Mesothelial cell of epicardium (in vitro differentiated cells): ENCODE results near the gene EP400. TPM values are rescaled to one million over a fixed set of nuclear protein-coding genes. Genes with fewer than 3 reads are reported as not detected.

ENCODE experiments used
- DNase-seq, 2 experiments: peaks; one replicate each; pipeline ENCODE4 v3.0.0; 2021; ENCODE audit warnings: low spot score in 2 of 2; ENCODE audit not compliant: unreplicated experiment in 2 of 2
- H3K27ac Mint-ChIP-seq: 2 replicates; pipeline ENCODE4 v1.8.0; 2021; ENCODE audit warnings: mixed read lengths
- H3K27me3 Mint-ChIP-seq: 2 replicates; pipeline ENCODE4 v1.8.0; 2021; ENCODE audit warnings: low read depth, mixed read lengths
- H3K36me3 Mint-ChIP-seq: 2 replicates; pipeline ENCODE4 v1.8.0; 2021; ENCODE audit warnings: mixed read lengths
- H3K4me1 Mint-ChIP-seq: 2 replicates; pipeline ENCODE4 v1.8.0; 2021; ENCODE audit warnings: mixed read lengths
- H3K4me3 Mint-ChIP-seq: 2 replicates; pipeline ENCODE4 v1.8.0; 2021; ENCODE audit warnings: mild to moderate bottlenecking, moderate library complexity, mixed read lengths
- H3K9me3 Mint-ChIP-seq: 2 replicates; pipeline ENCODE4 v1.8.0; 2021; ENCODE audit warnings: mixed read lengths
- total RNA-seq: library from RNA; stranded (reverse); gene quantifications from 3 replicates; pipeline ENCODE4 v1.2.1, GENCODE V29; 2021
- TF ChIP-seq, protein P1 (sequence below): fragments of 200-600 bp; sonication (generic); IDR thresholded peaks from one replicate; pipeline ENCODE4 v1.5.0; 2021; ENCODE audit warnings: antibody characterized with exemption; ENCODE audit not compliant: unreplicated experiment

The EP400 gene
- total RNA-seq, 1 donor from 2014 or later: 77.9 TPM

DNA sequence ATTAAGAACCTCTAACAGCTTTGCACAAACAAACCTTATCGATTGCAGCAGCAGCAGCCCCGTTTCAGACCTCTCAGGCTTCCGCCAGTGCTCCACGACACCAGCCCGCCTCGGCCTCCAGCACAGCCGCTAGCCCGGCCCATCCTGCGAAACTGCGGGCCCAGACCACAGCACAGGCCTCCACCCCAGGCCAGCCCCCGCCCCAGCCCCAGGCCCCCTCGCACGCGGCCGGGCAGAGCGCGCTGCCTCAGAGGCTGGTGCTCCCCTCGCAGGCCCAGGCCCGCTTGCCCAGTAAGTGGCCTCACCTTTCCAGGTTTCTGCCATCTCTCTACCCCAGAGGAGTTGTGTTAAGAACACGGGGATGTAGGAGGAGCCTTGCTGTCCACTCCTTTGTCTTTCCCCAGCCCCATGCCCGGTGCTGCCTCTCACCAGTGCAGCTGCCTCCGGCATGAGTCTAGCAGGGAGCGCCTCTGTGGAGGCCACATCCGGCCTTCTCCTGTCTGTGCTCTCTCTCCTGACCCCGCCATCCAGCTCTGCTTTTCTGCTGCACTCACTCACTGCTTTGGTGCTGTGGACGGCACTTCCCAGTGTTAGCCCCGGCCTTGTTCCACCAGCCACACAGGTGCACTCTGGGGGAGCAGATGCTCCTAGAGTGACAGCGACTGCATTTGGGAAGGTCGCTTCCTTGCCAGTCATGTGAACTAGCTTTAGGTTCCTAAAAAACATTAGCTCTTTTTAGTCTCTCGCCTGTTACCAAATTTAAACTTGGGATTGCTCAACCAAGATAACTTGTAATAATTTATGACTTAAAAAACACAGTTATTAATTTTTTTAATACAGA is 71.5 kb downstream of the EP400 start:
- Mint-ChIP-seq H3K27ac (no peak overlapping the region), H3K36me3 (peaks cover 37% of the 10 kb centered on the region), H3K4me1 (no peaks in the 10 kb centered on the region), H3K27me3 (no peaks in the 10 kb centered on the region), H3K4me3 (no peak overlapping the region), H3K9me3 (no peaks in the 10 kb centered on the region)
- TF ChIP-seq, protein P1, sequence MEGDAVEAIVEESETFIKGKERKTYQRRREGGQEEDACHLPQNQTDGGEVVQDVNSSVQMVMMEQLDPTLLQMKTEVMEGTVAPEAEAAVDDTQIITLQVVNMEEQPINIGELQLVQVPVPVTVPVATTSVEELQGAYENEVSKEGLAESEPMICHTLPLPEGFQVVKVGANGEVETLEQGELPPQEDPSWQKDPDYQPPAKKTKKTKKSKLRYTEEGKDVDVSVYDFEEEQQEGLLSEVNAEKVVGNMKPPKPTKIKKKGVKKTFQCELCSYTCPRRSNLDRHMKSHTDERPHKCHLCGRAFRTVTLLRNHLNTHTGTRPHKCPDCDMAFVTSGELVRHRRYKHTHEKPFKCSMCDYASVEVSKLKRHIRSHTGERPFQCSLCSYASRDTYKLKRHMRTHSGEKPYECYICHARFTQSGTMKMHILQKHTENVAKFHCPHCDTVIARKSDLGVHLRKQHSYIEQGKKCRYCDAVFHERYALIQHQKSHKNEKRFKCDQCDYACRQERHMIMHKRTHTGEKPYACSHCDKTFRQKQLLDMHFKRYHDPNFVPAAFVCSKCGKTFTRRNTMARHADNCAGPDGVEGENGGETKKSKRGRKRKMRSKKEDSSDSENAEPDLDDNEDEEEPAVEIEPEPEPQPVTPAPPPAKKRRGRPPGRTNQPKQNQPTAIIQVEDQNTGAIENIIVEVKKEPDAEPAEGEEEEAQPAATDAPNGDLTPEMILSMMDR: no peak
- no peak for DNase-seq

DNA sequence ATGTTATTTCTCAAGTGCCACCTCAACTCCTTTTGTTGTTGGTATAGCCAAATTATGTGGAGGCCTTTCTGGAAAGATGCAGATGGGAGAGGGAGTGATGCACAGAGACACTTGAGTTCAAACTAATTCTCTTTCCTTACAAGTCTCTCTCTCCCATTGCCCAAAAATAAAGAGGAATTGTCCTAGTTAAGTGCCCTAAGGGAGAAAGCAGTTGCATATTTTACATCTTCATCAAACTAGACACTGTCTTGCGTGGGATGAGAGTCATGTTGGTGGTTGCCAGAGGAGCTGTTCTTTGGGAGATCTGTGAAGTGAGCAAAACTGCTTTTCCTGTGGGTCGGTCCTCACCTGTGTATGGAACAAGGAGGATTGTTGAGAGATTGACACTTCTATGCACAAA is 72.2 kb downstream of the EP400 start:
- no peak overlapping the region for H3K4me3 Mint-ChIP-seq
- no peak overlapping the region for H3K27ac Mint-ChIP-seq
- H3K27me3 Mint-ChIP-seq: no peaks in the 10 kb centered on the region
- no peaks in the 10 kb centered on the region for H3K9me3 Mint-ChIP-seq
- TF ChIP-seq, protein P1: no peak
- DNase-seq: no peak
- H3K4me1 Mint-ChIP-seq: no peaks in the 10 kb centered on the region
- peaks cover 36% of the 10 kb centered on the region for H3K36me3 Mint-ChIP-seq

DNA sequence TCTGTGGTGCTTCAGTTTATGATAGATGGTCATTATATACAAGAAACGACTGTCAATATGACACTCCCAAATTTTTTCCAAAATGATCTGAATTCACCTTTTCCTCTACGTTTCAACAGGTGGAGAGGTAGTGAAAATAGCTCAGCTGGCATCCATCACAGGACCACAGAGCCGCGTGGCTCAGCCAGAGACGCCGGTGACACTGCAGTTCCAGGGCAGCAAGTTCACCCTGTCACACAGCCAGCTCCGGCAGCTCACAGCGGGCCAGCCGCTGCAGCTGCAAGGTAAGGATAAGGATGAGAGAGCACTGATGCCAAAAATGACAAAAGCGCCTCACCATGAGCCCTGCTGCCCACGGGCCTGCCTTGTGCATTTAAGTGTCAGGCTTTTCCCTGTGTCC is 73.9 kb downstream of the EP400 start:
- H3K4me1 Mint-ChIP-seq: no peaks in the 10 kb centered on the region
- H3K27ac Mint-ChIP-seq: no peak overlapping the region

DNA sequence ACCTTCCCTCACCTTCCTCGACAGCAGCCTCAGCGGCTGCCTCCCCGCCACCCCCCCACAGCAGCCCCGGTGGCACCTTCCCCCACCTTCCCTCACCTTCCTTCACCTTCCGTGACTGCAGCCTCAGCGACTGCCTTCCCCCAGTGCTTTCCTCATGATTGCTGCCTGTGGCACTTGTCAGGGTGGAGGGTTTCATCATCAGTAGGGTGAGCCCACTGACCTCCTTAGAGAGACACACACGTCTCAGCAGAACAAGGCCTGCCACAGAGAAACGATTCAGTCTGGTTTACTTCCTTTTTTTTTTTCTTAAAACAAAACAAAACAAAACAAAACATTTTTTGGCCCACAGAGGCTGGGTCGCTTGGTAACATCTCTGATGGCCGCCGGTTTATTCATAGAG is 75.0 kb downstream of the EP400 start:
- no peaks in the 10 kb centered on the region for H3K27me3 Mint-ChIP-seq
- no peak for DNase-seq
- no peaks in the 10 kb centered on the region for H3K4me1 Mint-ChIP-seq
- H3K4me3 Mint-ChIP-seq: no peak overlapping the region
- H3K9me3 Mint-ChIP-seq: no peaks in the 10 kb centered on the region
- peaks cover 31% of the 10 kb centered on the region for H3K36me3 Mint-ChIP-seq
- TF ChIP-seq, protein P1: no peak
- H3K27ac Mint-ChIP-seq: no peak overlapping the region

More for the DNA sequence above, 73.9 kb downstream of the EP400 start:
- H3K36me3 Mint-ChIP-seq: peaks cover 30% of the 10 kb centered on the region
- no peaks in the 10 kb centered on the region for H3K27me3 Mint-ChIP-seq
- H3K9me3 Mint-ChIP-seq: no peaks in the 10 kb centered on the region
- DNase-seq: no peak
- TF ChIP-seq, protein P1: no peak
- no peak overlapping the region for H3K4me3 Mint-ChIP-seq

DNA sequence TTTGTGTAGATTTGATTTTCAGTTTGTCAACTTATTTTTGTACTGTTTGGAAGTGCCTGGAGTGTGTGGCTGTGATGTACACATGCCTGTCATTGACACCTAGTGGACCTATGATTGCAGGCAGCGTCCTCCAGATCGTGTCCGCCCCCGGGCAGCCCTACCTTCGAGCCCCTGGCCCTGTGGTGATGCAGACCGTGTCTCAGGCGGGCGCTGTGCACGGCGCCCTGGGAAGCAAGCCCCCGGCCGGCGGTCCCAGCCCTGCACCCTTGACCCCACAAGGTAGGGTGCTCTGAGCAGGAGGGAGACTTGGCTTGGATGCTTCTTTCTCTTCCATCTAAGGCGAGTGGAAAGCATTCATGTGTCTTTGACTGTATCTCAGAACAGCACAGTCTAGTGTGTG is 75.8 kb downstream of the EP400 start:
- Mint-ChIP-seq H3K27me3 (no peaks in the 10 kb centered on the region), H3K4me1 (no peaks in the 10 kb centered on the region), H3K27ac (no peak overlapping the region), H3K4me3 (no peak overlapping the region), H3K36me3 (peaks cover 29% of the 10 kb centered on the region), H3K9me3 (no peaks in the 10 kb centered on the region)
- no peak for DNase-seq
- TF ChIP-seq, protein P1: no peak
